HG02763 (cell line): ENCODE results near the gene PLCXD1.
"Not testable (repeated sequence)": the region's sequence is repeated elsewhere in the genome, so short reads cannot be mapped to it uniquely, and the experiment has no call there.

Experiments
- ATAC-seq: cut with Tn5 transposase; IDR thresholded peaks from one replicate; pipeline ENCODE4 v1.9.1; 2021; ENCODE audit warnings: mild to moderate bottlenecking, moderate library complexity; ENCODE audit not compliant: unreplicated experiment

Gene PLCXD1

GRCh38 chrX:281166-281999 is at the start of gene PLCXD1:
TSS of gene PLCXD1 (plus strand) at chrX:281381. CDS start at chrX:284188, 2,807 bp downstream.
- no peak for ATAC-seq

GRCh38 chrX:231637-232277 is 49.4 kb upstream of the PLCXD1 start:
- ATAC-seq: peak; percentile 98

- peak; percentile 10 for ATAC-seq
Measured at GRCh38 chrX:232278-232655, 48.9 kb upstream of the PLCXD1 start.

GRCh38 chrX:236201-236600 is 45.0 kb upstream of the PLCXD1 start:
- ATAC-seq: not testable (repeated sequence)

GRCh38 chrX:250965-251364 is 30.2 kb upstream of the PLCXD1 start:
- no peak for ATAC-seq

GRCh38 chrX:251396-252243 is 29.6 kb upstream of the PLCXD1 start:
- not testable (repeated sequence) for ATAC-seq

- ATAC-seq: no peak
Measured at GRCh38 chrX:252244-252956, 28.8 kb upstream of the PLCXD1 start.

- no peak for ATAC-seq
Measured at GRCh38 chrX:252957-253291, 28.3 kb upstream of the PLCXD1 start.

GRCh38 chrX:253451-254297 is 27.5 kb upstream of the PLCXD1 start:
- no peak for ATAC-seq

- ATAC-seq: no peak
Measured at GRCh38 chrX:254630-255215, 26.5 kb upstream of the PLCXD1 start.

- no peak for ATAC-seq
Measured at GRCh38 chrX:255923-256331, 25.3 kb upstream of the PLCXD1 start.

- ATAC-seq: not testable (repeated sequence)
Measured at GRCh38 chrX:257054-257453, 24.1 kb upstream of the PLCXD1 start.

- no peak for ATAC-seq
Measured at GRCh38 chrX:257681-258289, 23.4 kb upstream of the PLCXD1 start.

GRCh38 chrX:258291-259040 is 22.7 kb upstream of the PLCXD1 start:
- no peak for ATAC-seq

- ATAC-seq: no peak
Measured at GRCh38 chrX:259692-260355, 21.4 kb upstream of the PLCXD1 start.

- no peak for ATAC-seq
Measured at GRCh38 chrX:261167-261918, 19.8 kb upstream of the PLCXD1 start.

GRCh38 chrX:261919-262352 is 19.2 kb upstream of the PLCXD1 start:
- no peak for ATAC-seq
